Measurements from ENCODE around the gene CPT1C. TPM values are rescaled to one million over a fixed set of nuclear protein-coding genes. Genes with fewer than 3 reads are reported as not detected.

CPT1C gene
- total and polyA plus RNA-seq, 2 of the 4 experiments (the other 2 are of a cell fraction) = 14.2 to 56.1 TPM

DNA sequence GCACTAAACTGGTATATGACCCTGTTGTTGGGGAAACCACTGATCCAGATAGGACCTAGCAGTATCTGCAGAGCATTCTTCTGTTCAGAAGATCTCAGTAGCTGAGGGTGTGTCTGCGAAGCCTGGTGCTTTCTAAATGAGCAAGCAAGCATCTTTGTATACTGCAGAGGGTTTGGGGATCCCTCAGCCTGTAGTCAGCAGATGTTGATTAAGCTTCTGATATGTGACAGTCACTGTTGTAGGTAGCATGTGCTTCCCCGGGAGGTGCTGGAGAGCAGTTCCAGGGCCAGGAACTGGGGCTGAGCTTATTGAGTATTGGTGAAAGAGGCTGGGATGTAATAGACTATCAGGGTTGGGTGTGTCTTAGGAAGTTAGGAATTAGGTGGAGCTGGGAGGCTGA is 47.5 kb upstream of the CPT1C start:
- Histone ChIP-seq H3K9me1 (ENCODE audit: insufficient read depth, low read length) (0 out of 2 replicates have a peak, but pooled peaks cover 8% of the 10 kb centered on the region), H4K8ac (ENCODE audit: low read depth in 2 of 2, low read length in 2 of 2) (no peak overlapping the region), H3K27me3 (ENCODE audit: control insufficient read depth, insufficient read depth, low read length) (no peaks in the 10 kb centered on the region), H3K4ac (ENCODE audit: low read depth, low read length) (peak overlapping the region; percentile 8; the same call in 1 of the 2 replicates), H3K56ac (ENCODE audit: extremely low read depth, insufficient read depth, low read length) (no peak overlapping the region), H3K9ac (ENCODE audit: low read depth, low read length) (no peak overlapping the region; the same call in 1 of the 2 replicates), H4K20me1 (ENCODE audit: insufficient read depth, low read length) (peaks cover 33% of the 10 kb centered on the region), H2BK5ac (ENCODE audit: low read depth, low read length, poor library complexity, severe bottlenecking) (no peak overlapping the region), H3K23ac (ENCODE audit: low read depth, low read length) (peak overlapping the region; percentile 44; the same call in 1 of the 2 replicates), H2AK9ac (replicated peaks; ENCODE audit: low read depth, low read length, poor library complexity) (no peak overlapping the region), H2AFZ (replicated peaks; ENCODE audit: low read length, poor library complexity) (no peak overlapping the region), H3K36me3 (ENCODE audit: control insufficient read depth, insufficient read depth, low read length) (peaks cover 22% of the 10 kb centered on the region), H3K27ac (ENCODE audit: insufficient read depth, low read length) (no peak overlapping the region), H3K18ac (ENCODE audit: low read depth, low read length) (no peak overlapping the region), H2AK5ac (ENCODE audit: low read depth, low read length) (no peak overlapping the region), H4K91ac (ENCODE audit: insufficient read depth, low read depth, low read length) (no peak overlapping the region), H4K5ac (ENCODE audit: low read depth, low read length) (no peak overlapping the region), H3K4me2 (ENCODE audit: low read depth, low read length) (peak overlapping the region; percentile 14; the same call in 1 of the 2 replicates), H2BK120ac (ENCODE audit: low read depth, low read length) (no peak overlapping the region), H2BK20ac (ENCODE audit: low read depth, low read length) (no peak overlapping the region), H3K4me3 (ENCODE audit: insufficient read depth, low read depth, low read length) (no peak overlapping the region), H3K79me1 (ENCODE audit: low read depth in 1 of 2, low read length in 2 of 2) (peaks cover 43 to 75% of the 10 kb centered on the region in 2 experiments), H2BK15ac (ENCODE audit: low read depth, low read length) (no peak overlapping the region), H3K9me3 (ENCODE audit: control insufficient read depth, insufficient read depth, low read length) (no peaks in the 10 kb centered on the region), H3K4me1 (ENCODE audit: control insufficient read depth, insufficient read depth, low read length) (peaks cover 5% of the 10 kb centered on the region), H3K14ac (replicated peaks; ENCODE audit: low read depth, low read length) (no peak overlapping the region)
- DNase-seq = no peak
- in situ Hi-C loops (cut with MboI; ENCODE audit: low sequenced_read_pairs) = no loop called here
- dilution Hi-C loops (cut with HindIII; ENCODE audit: low sequenced_read_pairs, unreplicated experiment) = no loop called here
- WGBS, 2 experiments (ENCODE audit: extremely low coverage in 2 of 2, insufficient read length in 1 of 2) = 95% methylated on average over 2 of the region's 2 CpGs; no CpG with 5 or more reads in 1 of the 2 experiments
- intact Hi-C loops (cut with micrococcal nuclease) = no loop called here
- ChIA-PET CTCF (interaction anchor here (1.2 to 1.7 kb wide), 3 partner anchors 11 to 37 kb away, joined by 3 to 4 read pairs (median 3); no protein-coding TSS in a partner anchor), POLR2A (ENCODE audit: unreplicated experiment) (no interaction called here)
- TF ChIP-seq RCOR1 (IDR thresholded peaks at IDR 0.05; ENCODE audit: insufficient replicate concordance, low read length) (no peak), SMC3 (IDR thresholded peaks at IDR 0.05; ENCODE audit: low read depth, low read length) (no peak), CHD1 (IDR thresholded peaks at IDR 0.05; ENCODE audit: low read depth, low read length) (no peak), MAFK (IDR thresholded peaks at IDR 0.05; ENCODE audit: low read depth, low read length) (no peak), RAD21 (IDR thresholded peaks at IDR 0.05; ENCODE audit: low read length) (no peak), RFX5 (IDR thresholded peaks at IDR 0.05; ENCODE audit: low read depth, low read length) (no peak), POLR2A (IDR thresholded peaks at IDR 0.05; ENCODE audit: low read depth, low read length) (no peak), NFE2L2 (IDR thresholded peaks at IDR 0.05; ENCODE audit: low read depth, low read length) (no peak)
- TF ChIP-seq, protein P1, sequence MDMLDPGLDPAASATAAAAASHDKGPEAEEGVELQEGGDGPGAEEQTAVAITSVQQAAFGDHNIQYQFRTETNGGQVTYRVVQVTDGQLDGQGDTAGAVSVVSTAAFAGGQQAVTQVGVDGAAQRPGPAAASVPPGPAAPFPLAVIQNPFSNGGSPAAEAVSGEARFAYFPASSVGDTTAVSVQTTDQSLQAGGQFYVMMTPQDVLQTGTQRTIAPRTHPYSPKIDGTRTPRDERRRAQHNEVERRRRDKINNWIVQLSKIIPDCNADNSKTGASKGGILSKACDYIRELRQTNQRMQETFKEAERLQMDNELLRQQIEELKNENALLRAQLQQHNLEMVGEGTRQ (IDR thresholded peaks at IDR 0.05; ENCODE audit: low read depth, low read length) = no peak
- TF ChIP-seq, protein P2, sequence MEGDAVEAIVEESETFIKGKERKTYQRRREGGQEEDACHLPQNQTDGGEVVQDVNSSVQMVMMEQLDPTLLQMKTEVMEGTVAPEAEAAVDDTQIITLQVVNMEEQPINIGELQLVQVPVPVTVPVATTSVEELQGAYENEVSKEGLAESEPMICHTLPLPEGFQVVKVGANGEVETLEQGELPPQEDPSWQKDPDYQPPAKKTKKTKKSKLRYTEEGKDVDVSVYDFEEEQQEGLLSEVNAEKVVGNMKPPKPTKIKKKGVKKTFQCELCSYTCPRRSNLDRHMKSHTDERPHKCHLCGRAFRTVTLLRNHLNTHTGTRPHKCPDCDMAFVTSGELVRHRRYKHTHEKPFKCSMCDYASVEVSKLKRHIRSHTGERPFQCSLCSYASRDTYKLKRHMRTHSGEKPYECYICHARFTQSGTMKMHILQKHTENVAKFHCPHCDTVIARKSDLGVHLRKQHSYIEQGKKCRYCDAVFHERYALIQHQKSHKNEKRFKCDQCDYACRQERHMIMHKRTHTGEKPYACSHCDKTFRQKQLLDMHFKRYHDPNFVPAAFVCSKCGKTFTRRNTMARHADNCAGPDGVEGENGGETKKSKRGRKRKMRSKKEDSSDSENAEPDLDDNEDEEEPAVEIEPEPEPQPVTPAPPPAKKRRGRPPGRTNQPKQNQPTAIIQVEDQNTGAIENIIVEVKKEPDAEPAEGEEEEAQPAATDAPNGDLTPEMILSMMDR (conservative IDR thresholded peaks at IDR 0.05; ENCODE audit: low read depth, low read length) = no peak
- ATAC-seq (ENCODE audit: low read depth) = no peak
- no TSS peak for BruUV-seq (replicated peaks)
